ENCODE measurements around the gene CHCHD1.
"Not testable (repeated sequence)": the region's sequence is repeated elsewhere in the genome, so short reads cannot be mapped to it uniquely, and the experiment has no call there.

CHCHD1 gene

DNA sequence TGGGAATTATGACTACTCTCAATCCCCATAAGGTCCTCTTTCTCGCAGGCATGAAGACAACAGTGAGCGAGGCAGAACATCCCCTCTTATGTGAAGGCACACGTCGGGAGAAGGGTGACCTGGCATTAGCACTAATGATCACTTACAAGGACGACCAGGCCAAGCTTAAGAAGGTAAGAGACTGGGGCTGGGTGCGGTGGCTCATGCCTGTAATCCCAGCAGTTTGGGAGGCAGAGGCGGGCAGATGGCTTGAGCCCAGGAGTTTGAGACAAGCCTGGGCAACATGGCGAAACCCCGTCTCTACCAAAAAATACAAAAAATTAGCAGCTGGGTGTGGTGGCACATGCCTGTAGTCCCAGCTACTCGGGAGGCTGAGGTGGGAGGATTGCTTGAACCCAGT, 13.6 kb downstream of the CHCHD1 start:
- DNase-seq = not testable (repeated sequence)

DNA sequence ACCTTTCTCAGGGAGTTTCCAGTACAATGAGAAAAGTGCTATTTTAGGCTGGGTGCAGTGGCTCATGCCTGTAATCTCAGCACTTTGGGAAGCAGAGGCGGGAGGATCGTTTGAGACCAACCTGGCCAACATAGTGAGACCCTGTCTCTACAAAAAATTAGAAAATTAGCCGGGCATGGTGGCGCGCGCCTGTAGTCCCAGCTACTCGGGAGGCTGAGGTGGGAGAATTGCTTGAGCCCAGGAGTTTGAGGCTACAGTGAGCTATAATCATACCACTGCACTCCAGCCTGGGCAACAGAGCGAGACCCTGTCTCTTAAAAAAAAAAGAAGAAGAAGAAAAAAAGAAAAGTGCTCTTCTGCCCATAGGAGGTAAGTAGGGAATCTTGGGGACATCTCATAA, 14.2 kb downstream of the CHCHD1 start:
- DNase-seq = not testable (repeated sequence)

DNA sequence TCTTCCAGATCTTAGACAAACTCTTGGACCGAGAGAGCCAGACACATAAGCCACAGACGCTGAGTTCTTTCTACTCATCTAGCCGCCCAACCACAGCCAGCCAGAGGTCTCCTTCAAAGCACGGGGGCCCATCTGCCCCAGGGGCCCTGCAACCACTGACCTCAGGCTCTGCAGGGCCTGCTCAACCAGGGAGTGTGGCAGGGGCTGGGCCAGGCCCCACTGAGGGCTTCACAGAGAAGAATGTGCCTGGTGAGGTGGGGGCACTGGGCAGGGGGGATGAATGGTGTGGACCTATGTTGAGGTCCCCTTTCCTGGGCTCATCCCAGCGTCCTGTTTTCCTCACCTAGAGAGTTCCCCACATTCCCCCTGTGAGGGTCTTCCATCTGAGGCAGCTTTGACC, 14.9 kb downstream of the CHCHD1 start:
- DNase-seq = no peak

DNA sequence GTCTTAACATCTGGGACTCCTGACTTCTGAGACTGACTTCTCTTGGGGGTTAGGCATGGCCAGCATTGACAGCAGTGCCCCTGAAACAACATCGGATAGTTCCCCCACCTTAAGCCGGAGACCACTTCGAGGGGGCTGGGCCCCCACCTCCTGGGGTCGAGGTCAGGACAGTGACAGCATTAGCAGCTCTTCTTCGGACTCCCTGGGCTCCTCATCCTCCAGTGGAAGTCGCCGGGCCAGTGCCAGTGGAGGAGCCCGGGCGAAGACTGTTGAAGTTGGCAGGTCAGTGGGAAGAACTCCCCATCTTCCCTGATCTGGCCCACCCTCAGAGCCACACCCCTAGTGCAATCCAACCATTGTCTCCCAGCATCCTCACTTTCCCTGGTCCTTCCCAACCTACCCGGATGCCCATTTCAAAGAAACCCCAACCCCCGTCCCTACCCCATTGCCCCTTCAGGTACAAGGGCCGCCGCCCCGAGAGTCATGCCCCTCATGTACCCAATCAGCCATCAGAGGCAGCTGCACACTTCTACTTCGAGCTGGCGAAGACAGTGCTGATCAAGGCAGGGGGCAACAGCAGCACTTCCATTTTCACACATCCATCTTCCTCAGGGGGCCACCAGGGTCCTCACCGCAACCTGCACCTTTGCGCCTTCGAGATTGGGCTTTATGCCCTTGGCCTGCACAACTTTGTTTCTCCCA, 15.6 kb downstream of the CHCHD1 start:
- no peak for DNase-seq

DNA sequence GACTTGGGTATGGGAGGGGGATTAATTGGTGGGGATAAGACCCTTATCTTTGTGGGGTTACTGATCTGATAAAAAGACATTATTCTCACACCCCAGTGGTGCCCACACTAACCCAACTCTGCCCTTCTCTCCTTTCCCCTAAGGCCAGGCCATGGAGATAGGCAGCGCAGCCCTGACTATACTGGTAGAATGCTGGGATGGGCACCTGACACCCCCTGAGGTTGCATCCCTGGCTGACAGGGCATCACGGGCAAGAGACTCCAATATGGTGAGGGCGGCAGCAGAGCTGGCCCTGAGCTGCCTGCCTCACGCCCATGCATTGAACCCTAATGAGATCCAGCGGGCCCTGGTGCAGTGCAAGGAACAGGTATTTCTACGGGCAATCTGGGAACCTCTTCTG, 16.2 kb downstream of the CHCHD1 start:
- DNase-seq = no peak

DNA sequence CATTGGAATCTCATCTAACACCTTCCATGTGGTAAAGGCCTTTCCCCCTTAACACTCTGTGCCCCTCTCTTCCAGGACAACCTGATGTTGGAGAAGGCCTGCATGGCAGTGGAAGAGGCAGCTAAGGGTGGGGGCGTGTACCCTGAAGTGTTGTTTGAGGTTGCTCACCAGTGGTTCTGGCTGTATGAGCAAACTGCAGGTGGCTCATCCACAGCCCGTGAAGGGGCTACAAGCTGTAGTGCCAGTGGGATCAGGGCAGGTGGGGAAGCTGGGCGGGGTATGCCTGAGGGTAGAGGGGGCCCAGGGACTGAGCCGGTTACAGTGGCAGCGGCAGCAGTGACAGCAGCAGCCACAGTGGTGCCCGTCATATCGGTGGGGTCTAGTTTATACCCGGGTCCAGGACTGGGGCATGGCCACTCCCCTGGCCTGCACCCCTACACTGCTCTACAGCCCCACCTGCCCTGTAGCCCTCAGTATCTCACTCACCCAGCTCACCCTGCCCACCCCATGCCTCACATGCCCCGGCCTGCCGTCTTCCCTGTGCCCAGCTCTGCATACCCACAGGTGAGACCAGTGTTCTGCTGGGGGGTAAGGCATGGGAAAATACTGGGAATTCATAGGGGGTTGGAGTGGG, 17.2 kb downstream of the CHCHD1 start:
- no peak for DNase-seq

DNA sequence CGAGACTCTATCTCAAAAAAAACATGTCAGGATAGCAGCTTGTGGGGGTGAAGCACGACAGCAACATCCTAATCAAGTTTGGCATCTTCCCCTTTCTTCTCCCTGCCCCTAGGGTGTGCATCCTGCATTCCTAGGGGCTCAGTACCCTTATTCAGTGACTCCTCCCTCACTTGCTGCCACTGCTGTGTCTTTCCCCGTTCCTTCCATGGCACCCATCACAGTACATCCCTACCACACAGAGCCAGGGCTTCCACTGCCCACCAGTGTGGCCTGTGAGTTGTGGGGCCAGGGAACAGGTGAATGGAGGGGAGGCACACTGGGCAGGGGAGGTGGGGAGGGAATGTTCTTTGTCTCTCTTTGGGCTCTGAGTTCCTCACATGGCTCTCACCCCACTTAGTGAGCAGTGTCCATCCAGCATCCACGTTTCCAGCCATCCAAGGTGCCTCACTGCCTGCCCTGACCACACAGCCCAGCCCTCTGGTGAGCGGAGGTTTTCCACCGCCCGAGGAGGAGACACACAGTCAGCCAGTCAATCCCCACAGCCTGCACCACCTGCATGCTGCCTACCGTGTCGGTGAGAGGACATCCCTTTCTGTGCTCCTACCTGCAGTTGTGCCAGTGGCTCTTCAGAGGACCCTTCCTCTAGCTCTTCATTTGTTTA, 18.2 kb downstream of the CHCHD1 start:
- no peak for DNase-seq

DNA sequence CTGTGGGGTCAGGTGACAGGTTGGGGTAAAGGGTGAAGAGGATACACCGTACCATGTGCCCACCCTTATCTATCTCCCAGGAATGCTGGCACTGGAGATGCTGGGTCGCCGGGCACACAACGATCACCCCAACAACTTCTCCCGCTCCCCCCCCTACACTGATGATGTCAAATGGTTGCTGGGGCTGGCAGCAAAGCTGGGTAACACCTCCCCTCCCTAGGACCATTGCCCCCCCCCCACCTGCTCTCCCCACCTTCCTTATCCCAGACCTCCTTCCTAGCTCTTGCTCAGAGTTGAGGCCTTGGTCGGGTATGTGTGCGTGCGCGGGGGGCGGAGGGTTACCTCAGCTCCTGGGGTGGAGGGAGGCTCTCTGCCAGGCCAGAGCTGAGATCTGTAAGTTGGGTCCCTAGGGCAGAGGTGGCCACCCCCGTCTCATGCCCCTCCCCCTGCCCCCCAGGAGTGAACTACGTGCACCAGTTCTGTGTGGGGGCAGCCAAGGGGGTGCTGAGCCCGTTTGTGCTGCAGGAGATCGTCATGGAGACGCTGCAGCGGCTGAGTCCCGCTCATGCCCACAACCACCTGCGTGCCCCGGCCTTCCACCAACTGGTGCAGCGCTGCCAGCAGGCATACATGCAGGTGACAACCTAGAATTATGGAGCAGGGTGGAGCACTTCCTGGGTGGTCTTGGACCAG, 18.9 kb downstream of the CHCHD1 start:
- DNase-seq = no peak

DNA sequence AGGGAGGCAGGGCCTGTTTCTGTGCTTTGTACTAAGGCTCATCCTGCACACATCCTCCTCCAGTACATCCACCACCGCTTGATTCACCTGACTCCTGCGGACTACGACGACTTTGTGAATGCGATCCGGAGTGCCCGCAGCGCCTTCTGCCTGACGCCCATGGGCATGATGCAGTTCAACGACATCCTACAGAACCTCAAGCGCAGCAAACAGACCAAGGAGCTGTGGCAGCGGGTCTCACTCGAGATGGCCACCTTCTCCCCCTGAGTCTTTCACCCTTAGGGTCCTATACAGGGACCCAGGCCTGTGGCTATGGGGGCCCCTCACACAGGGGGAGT, 19.4 kb downstream of the CHCHD1 start:
- DNase-seq = no peak

DNA sequence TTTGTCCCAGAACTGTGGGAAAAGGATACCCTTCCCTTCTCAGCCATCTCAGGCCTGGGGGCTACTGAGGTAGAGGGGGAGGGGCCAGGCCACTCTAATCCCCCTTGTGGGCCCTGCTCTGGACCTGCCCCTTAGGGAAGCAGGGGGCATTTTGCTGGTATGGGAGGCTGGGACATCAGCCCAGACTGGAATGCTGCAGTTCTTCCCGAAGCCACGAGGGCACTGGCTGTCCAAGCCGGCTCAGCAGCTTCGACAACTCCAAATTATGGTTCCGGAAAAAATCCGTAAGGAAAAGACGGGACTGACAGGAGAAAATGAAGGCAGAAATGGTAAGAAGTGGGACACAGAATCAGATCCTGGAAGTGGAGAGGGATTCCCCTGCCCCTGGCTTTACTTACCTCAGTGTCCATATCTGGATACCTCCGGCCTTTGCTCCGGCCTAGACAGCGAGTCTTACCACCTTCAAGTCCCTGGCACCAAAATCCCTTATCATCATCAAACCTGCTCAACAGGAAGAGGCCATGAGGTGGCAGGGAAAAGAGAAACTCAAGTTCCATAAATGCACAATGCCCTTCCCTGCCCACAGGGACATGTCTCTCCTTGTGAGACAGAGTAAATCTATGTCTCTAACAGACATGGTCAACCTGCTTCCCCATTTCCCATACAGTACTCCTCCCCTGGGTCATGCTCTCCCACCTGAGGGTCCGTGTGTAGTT, 20.6 kb downstream of the CHCHD1 start:
- no peak for DNase-seq

DNA sequence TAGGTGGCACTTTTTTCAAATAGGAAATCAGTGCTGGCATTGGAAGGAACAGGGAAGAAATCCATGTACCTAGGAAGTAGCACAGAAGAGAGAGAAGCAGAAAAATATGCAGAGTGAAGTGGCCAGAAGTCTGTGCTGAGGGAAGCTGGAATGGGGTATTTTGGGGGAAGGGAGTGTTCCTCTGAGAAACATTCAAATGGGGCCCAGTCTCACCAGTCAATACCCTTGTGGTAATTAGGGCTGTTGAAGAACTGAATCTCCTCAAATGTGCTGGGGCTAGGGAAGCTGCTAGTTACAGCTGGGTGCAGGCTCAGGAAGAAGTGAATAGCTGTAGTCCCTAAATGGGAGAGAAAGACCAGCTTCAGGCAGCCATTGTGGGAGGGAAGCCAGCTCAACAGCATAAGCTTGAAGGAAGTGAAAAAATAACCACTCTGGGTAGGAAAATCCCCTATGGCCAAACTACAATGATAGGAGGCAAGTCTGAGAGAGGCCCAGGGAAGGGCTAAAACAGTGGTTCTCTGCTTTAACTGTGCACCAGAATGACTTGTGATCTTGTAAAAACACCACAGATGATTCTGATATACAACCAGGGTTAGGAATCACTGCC, 21.9 kb downstream of the CHCHD1 start:
- no peak for DNase-seq

DNA sequence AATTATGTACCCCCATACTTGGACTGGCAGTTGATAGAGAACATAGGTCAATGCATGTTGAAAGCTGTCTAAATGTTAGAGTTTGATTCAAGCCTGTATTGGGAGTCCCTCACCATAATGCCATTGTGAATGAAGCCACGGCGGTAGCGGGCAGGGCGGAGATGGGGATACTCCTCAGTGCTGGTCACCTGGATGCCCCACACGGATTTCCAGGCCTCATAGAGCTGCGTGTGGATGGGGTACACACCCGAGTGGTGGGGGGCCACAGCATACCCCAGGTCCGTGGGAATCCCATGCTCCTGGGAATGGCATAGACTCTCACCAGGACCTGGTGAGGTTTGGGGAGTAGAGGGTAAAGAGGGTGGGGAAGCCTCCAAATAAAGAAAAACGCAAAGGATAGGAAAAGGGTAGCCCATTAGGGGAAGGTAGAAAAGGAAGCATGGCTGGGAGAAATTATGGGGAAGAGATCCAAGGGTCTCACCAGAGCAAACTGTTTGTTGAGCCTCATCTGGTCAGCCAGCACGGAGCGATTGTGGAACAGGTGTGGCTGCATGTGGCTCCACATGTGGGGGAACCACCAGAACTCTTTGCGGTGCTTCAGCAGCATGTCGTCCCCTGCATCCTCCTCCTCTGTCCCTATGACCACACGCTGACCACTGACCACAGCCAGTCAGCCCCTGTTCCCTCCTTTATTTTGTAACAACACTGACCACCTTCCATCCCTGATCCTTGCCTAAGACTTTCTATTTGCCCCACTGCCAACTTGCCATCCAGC, 24.5 kb downstream of the CHCHD1 start:
- DNase-seq = no peak

DNA sequence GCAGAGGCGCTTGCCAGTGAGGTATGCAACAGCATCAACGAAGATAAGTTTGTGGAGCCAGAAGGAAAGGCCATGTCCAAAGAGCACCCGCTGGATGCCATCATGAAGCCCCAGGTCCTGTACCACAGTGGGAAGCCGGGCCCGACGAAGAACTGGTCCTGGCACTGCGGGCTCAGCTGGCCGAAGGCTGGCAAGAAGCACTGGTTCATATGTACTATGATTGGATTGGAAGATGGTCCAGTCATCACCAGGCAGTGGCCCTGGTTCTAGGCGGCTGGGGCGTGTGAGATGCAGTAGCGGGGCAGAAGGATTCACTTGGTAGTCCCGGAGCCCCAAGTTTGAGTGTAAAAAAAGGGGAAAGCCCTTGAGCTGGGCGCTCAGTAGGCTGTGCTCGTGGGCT, 25.6 kb downstream of the CHCHD1 start:
- DNase-seq = no peak

DNA sequence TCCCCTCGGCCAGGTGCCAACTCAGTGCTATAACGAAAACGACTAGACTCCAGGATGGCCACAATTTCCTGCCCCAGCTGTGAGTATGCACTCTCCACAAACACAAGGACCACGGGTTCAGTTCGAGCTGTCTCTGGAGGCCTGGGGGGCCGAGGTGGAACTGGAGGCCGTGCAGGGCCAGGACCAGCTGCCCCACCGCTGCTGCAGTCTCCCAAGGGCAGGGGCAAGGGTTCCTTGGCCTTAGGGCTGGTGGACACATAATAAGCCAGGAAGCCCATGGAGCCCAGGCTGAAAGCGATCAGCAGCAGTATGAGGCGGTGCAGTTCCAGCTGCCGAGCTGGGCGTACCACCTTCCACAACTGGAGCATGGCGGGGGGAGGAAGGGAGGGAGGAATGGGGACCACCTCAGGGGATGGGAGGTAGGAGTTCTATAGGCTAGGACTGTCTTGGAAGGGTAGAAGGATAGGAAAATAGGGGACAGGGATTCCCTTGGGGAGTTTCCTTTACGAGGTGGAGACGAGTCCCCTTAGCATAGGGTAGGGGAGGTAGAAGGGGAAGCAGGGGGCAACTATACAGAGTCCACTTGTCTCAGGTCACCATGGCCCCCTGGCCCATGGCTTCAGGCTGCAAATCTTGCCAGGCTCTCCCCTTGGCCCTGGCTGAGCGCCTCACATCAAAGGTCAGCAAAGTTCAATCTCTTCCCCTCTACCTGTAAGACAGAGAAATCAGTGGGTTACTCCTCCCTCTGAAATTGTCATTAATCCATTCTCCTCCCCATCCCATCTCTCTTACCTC, 26.4 kb downstream of the CHCHD1 start:
- no peak for DNase-seq

DNA sequence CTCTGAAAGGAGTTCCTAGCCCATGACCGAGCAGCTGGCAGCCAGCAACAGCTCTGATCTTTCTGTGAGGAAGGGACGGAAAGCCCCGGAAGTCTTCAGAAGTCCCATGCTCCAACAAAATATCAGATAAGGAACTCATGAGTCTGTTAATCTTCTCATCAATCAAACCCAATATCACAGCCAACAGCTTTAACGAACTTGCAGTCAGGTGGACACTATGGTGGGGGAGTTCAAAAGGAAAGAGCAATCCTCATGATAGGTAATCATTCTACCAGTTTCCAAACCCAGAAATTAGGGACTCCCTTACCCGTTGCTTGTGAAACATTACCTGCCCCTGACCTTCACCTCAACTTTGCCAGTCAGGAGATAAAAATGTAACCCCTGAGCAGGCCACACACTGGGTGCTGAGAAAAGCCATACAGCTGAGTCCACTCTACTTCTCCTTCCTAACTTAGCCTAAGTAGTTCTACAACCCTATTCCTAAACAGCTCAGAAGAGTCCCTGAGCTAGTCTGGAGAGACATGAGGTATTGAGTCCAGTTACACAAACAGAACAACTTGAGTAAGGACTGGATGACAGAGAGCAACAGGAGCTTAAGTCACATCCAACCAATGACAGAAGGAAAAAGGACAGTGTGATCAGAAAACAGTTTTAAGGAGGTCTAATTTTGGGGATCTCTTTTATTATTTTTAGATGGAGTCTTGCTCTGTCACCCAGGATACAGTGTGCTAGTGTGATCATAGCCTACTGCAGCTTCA, 27.4 kb downstream of the CHCHD1 start:
- no peak for DNase-seq

DNA sequence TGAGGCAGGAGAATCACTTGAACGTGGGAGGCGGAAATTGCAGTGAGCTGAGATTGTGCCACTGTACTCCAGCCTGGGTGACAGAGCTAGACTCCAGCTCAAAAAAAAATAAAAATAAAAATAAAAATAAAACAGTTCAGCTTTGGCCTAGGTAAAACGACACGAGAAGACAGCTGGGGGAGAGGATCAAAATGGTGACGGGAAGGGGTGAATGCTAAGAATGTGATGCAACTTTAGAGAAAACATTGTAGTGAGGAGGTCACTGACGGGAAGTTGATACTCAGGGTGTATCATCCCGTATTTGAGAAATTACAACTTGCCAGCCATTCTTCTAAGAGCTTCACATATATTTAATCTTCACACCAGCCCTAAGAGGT, 28.5 kb downstream of the CHCHD1 start:
- DNase-seq = no peak

DNA sequence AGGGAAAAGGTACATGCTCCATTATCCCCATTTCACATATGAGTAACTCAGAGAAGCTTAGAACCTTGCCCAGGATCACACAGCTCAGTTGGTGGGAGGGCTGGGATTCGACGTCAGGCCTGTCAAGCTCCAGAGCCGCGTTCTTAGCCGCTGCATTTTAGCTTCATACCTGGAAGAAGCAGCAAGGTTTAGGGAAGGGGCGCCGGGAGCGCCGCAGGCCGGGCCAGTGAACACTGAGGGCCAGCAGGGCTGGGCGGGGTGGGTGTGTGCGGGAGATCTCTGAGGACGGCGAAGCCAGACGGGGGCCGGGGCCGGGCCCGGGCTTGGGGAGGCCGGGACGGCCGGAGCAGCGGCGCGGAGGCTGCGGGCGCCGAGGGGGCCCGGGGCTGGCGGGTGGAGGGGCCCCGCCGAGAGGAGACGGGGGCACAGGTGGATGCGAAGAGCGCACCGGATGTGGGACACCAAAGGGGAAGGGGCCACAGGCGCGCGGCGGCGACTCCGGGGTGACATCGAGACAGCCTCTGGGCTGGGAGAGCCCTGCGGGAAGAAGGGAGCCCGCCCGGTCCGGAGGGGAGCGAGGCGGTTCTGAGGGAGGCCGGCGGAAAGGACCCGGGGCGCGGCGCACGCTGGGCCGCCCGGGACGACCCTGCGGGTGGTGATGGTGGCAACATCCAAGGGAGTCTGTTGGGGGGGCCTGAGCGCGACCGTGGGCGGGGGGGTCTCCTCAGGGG, 29.1 kb downstream of the CHCHD1 start:
- peak; percentile 61 for DNase-seq

DNA sequence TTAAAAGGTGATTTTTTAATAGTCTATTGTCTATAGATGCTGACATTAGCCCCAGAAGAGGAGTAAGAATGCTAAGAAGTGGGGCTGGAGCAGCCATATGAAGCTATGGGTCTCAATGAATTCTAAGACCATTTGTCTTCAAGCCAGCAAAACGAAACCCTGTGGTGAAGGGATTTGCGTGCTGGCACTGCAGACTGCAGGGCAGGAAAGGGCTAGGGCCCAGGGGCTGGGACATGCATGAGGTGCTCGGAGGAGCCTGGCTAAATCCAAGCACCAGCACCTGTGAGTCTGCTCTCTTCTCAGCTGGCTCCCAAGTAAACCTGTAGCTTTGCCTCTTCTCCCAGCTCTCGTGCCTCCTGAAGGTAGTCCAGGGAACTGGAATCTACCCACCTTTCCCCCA, 30.8 kb downstream of the CHCHD1 start:
- DNase-seq = no peak

DNA sequence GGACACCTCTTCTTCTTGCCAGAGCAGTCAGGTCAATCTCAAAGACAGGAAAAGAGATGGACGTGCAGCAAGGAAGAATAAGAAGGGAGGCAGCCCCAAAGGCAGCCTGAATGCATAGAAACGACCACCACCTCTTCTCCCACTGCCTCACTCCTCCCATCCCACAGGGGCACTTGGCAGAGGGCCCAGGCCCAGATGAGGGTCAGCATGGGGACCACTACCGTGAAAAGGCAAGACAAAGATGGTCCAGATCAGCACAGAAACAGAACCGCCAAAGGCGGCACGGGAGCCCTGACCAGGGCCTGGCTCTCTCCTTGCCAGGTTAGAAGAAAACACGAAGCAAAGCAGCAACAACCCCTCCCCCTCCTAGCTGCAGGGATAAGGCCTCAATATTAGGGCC, 31.5 kb downstream of the CHCHD1 start:
- no peak for DNase-seq

Data from activated gamma-delta T cell (primary cell).